AG04450 (cell line): ENCODE measurements around the gene DLX3. TPM values are rescaled to one million over a fixed set of nuclear protein-coding genes. Genes with fewer than 3 reads are reported as not detected.

Experiments used
- CTCF ChIA-PET: fragments of 300-600, 350-600 bp; formaldehyde crosslinking; extraction: SDS; loops from one replicate; lab custom pipeline; 2022; ENCODE audit warnings: antibody characterized with exemption, inconsistent platforms; lab: Charles Lee
- POLR2A ChIA-PET: fragments of 350-600 bp; formaldehyde crosslinking; extraction: SDS; loops from one replicate; lab custom pipeline; 2021; ENCODE audit warnings: antibody characterized with exemption, inconsistent platforms; lab: Yijun Ruan, JAX
- DNase-seq: peaks from one replicate; pipeline ENCODE4 v3.0.0-alpha.2; 2011; ENCODE audit warnings: low read depth, low spot score
- H3K27ac ChIP-seq: one replicate; pipeline ENCODE4 v1.5.1; 2012; ENCODE audit warnings: low read depth, low read length, control low read depth
- H3K27me3 ChIP-seq: one replicate; pipeline ENCODE4 v1.6.0; 2012; ENCODE audit warnings: low read length; ENCODE audit not compliant: control insufficient read depth, insufficient read depth
- H3K4me3 ChIP-seq: 2 replicates; pipeline ENCODE4 v1.5.1; 2011; ENCODE audit warnings: mild to moderate bottlenecking, low read depth, low read length, control low read depth
- H3K9me3 ChIP-seq: 2 replicates; pipeline ENCODE4 v1.5.1; 2012; ENCODE audit warnings: low read length; ENCODE audit not compliant: control insufficient read depth, insufficient read depth
- polyA plus RNA-seq: library from polyadenylated mRNA; depleted of rRNA; stranded (reverse); fragments of >200 nt; gene quantifications from 2 replicates; pipeline ENCODE4 v1.2.3, GENCODE V29; 2011
- TF ChIP-seq, protein P1 (sequence below): IDR thresholded peaks from 2 replicates; pipeline ENCODE4 v1.5.1; 2011; ENCODE audit warnings: low read depth, low read length, control low read depth, inconsistent platforms

Gene DLX3
- polyA plus RNA-seq, 1 experiment, result not detected

DNA sequence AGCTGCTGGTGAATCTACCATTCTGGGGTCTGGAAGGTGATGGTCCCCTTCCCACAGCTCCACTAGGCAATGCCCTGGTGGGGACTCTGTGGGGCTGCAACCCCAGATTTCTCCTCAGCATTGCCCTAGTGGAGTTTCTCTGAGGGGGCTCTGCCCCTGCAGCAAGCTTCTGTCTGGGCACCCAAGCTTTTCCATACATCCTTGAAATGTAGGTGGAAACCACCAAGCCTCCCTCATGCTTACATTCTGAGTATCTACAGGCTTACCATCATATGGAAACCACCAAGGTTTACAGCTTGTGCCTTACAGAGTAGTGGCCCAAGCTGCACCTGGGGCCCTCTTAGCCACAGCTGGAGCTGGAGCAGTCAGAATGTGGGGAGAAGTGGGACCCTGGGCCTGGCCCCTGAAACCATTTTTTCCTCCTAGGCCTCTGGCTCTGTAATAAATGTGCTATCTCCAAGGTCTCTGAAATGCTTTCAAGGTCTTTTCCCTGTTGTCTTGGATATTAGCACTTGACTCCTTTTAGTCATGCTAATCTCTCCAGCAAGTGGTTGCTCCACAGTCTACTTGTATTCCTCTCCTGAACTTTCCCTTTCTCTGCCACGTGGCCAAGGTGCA lies 19.6 kb upstream of the DLX3 start:
- Histone ChIP-seq H3K4me3 (no peak overlapping the region), H3K9me3 (peaks cover 17% of the 10 kb centered on the region), H3K27ac (no peak overlapping the region), H3K27me3 (peaks cover 14% of the 10 kb centered on the region)
- POLR2A ChIA-PET, result no interaction called here
- no peak for DNase-seq
- CTCF ChIA-PET, result interaction anchor here (5.7 kb wide), 1 partner anchor 17 kb away, joined by 30 read pairs; no protein-coding TSS in a partner anchor
- TF ChIP-seq, protein P1, sequence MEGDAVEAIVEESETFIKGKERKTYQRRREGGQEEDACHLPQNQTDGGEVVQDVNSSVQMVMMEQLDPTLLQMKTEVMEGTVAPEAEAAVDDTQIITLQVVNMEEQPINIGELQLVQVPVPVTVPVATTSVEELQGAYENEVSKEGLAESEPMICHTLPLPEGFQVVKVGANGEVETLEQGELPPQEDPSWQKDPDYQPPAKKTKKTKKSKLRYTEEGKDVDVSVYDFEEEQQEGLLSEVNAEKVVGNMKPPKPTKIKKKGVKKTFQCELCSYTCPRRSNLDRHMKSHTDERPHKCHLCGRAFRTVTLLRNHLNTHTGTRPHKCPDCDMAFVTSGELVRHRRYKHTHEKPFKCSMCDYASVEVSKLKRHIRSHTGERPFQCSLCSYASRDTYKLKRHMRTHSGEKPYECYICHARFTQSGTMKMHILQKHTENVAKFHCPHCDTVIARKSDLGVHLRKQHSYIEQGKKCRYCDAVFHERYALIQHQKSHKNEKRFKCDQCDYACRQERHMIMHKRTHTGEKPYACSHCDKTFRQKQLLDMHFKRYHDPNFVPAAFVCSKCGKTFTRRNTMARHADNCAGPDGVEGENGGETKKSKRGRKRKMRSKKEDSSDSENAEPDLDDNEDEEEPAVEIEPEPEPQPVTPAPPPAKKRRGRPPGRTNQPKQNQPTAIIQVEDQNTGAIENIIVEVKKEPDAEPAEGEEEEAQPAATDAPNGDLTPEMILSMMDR, result no peak

DNA sequence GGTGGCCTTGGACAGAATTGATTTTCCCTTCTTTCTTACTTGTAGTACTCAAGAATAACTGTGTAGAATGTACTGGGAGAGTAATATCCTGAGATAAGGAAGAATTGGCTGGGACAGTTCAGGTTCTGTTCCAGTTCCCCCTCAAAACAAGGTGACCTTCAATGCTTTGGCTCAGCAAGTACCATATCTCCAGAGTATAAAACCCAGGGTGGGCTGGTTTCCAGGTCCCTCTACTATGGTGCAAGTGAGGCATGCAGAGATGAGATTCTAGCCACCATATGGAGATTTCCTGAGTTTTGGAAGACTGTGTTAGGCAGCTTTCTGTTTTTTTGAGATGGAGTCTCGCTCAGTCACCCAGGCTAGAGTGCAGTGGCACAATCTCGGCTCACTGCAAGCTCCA lies 18.1 kb upstream of the DLX3 start:
- no peak overlapping the region for H3K27ac ChIP-seq
- DNase-seq, result no peak
- H3K4me3 ChIP-seq, result no peak overlapping the region
- peaks cover 14% of the 10 kb centered on the region for H3K27me3 ChIP-seq
- CTCF ChIA-PET, result interaction anchor here (5.7 kb wide), 1 partner anchor 15 kb away, joined by 30 read pairs; no protein-coding TSS in a partner anchor
- H3K9me3 ChIP-seq, result peaks cover 17% of the 10 kb centered on the region
- TF ChIP-seq, protein P1, result no peak
- POLR2A ChIA-PET, result no interaction called here

DNA sequence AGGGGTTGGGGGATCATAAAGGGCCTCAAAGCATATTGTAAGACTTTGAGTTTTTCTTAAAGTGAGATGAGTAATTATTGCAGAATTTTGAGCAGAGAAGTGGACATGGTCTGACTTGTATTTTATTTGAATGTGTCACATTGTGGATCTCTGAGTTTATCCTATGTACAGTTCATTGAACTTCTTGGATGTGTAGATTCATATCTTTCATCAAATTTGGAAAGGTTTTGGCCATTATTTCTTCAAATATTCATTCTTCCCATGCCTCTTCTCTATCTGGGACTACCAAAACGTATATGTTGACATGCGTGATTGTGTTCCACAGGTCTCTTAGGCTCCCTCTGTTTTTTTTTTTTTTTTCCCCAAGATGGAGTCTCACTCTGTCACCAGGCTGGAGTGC lies 14.3 kb upstream of the DLX3 start:
- H3K9me3 ChIP-seq, result peaks cover 11% of the 10 kb centered on the region
- peaks cover 18% of the 10 kb centered on the region for H3K27me3 ChIP-seq
- no peak for DNase-seq
- no peak overlapping the region for H3K27ac ChIP-seq
- TF ChIP-seq, protein P1, result no peak
- H3K4me3 ChIP-seq, result no peak overlapping the region
- POLR2A ChIA-PET, result no interaction called here
- CTCF ChIA-PET, result interaction anchor here (1.6 kb wide), 1 partner anchor 11 kb away, joined by 7 read pairs; no protein-coding TSS in a partner anchor

DNA sequence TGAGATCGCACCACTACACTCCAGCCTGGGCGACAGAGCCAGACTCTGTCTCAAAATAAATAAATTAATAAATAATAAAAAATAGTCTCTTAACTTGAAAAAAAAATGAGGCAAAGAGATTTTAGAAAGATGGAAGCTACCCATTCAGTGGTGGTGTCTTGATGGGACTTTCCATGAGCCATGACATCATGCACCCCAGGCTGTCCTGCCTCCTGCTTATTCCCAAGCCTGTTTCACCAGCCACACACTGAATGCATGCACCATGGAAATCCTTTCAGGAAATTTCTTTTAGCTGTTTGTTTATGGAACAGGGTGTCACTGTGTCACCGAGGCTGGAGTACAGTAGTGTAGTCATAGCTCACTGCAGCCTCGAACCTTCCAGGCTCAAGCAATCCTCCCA lies 8.9 kb upstream of the DLX3 start:
- CTCF ChIA-PET, result interaction anchor here (0.6 kb wide), 1 partner anchor 52 kb away, joined by 3 read pairs; no protein-coding TSS in a partner anchor

More for the DNA sequence above, 8.9 kb upstream of the DLX3 start:
- Histone ChIP-seq H3K9me3 (no peaks in the 10 kb centered on the region; the same call in 1 of the 2 replicates), H3K27me3 (peaks cover 31% of the 10 kb centered on the region), H3K27ac (no peak overlapping the region), H3K4me3 (no peak overlapping the region)
- no peak for DNase-seq
- TF ChIP-seq, protein P1, result no peak
- POLR2A ChIA-PET, result no interaction called here
